ENCODE measurements around the gene WDFY2.

DNA sequence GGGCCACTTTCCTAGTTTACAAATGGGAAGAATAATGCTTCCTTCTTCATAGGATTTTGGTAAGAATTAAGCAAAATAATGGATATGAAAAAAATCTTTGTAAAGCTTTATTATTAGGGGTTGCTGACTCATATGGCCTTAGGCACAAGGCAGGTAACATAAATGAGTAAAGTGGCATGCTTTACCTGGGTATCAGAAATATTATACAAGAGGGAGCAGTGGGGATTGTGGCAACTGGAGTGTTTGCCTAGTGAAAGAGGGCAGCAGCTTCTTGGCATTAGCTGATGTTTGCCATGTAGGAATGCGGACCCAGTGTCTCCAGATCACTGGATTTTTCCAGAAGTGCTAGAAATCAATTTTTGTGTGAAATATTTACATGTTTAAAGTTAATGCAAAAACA lies 19.5 kb downstream of the WDFY2 start:
- TF ChIP-seq CREB1 (IDR thresholded peaks at IDR 0.05): no peak
- no peak for TF ChIP-seq HDAC6 (IDR thresholded peaks at IDR 0.05; ENCODE audit: low read depth, low read length)

Measured in H1 (cell line).